NCI-H2227 (cell line): Measurements from ENCODE around the gene ZC3H7B.

Experiments
- DNase-seq: peaks from one replicate; lab custom pipeline; 2025; ENCODE audit not compliant: unreplicated experiment; lab: John Stamatoyannopoulos, UW

Gene ZC3H7B

GRCh38 chr22:41324821-41325528 lies 23.6 kb downstream of the ZC3H7B start:
- no peak for DNase-seq

GRCh38 chr22:41327124-41327523 lies 25.8 kb downstream of the ZC3H7B start:
- DNase-seq = no peak

DNA sequence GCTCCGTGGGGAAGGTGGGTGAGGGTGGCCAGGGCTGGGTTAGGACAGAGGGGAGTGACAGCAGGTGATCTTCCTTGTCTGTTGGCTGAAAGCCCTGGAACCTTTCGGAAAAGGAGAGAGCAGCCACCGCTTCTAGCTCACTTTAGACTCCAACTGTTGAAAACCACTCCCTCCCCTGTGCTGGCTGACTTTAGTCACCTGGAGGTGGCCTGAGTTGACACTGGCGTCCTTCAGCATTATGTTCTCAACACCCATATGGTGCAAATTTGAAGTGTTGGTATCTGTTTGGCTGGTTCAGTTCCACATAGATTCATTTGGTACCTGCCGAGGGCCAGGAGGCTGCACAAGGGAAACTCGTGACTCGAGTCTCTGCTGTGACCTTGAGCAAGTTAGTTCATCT lies 28.8 kb downstream of the ZC3H7B start:
- no peak for DNase-seq

- no peak for DNase-seq
Measured at GRCh38 chr22:41332217-41332939, 31.1 kb downstream of the ZC3H7B start.

GRCh38 chr22:41333806-41334205 lies 32.5 kb downstream of the ZC3H7B start:
- DNase-seq = no peak

DNA sequence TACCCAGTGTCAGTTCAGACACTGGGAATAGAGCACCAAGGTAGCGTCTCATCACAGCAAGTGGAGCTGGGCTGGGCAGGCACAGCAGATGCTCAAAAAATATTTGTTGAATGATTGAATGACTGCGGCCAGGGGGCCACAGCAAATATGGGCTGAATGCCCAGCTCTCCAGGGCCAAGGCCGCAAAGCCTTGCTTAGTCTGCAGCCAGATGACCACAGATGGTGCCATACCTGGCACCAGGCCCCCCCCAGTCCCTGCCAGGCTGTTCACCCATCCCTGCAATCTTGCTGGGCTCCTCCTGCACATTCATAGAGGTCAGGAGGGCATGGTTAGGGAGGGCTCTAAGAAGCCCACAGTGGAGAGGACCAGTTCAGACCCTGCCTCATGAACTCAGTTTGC lies 32.9 kb downstream of the ZC3H7B start:
- no peak for DNase-seq

- no peak for DNase-seq
Measured at GRCh38 chr22:41334951-41335635, 33.8 kb downstream of the ZC3H7B start.

DNA sequence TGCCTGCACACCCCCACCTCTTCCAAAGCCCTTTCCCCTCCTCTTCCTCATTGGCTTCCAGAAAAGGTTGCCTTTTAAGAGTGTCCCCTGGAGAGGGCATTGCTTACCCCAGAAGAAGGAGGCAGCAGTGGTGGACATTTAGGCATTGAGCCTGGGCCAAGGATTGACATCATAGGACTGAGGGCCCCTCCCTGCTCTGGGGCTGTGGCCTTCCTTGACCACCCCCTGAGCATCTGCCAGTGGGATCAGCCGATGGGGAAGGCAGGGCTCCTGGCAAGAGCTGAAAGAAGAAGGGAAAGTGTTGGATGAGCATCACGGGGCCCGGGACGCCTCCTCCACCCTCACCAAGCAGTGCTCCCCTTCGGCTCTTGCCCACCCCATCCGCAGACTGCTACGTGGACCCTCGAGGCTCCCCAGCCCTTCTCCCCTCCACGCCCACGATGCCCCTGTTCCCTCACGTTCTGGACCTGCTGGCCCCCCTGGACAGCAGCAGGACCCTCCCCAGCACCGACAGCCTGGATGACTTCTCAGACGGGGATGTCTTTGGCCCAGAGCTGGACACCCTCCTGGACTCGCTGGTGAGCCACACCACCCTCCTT lies 37.4 kb downstream of the ZC3H7B start:
- no peak for DNase-seq

DNA sequence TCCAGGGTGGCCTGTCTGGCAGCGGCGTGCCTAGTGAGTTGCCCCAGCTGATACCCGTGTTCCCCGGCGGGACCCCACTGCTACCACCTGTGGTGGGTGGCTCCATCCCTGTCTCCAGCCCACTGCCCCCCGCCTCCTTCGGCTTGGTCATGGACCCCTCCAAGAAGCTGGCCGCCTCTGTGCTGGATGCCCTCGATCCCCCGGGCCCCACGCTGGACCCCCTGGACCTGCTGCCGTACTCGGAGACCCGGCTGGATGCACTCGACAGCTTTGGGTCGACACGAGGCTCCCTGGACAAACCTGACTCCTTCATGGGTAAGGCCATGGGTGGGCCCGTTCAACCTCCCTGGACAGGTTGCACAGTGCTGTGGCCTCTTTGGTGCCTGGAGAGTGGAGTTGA lies 38.5 kb downstream of the ZC3H7B start:
- DNase-seq = no peak

- DNase-seq = no peak
Measured at GRCh38 chr22:41340357-41340756, 39.0 kb downstream of the ZC3H7B start.

DNA sequence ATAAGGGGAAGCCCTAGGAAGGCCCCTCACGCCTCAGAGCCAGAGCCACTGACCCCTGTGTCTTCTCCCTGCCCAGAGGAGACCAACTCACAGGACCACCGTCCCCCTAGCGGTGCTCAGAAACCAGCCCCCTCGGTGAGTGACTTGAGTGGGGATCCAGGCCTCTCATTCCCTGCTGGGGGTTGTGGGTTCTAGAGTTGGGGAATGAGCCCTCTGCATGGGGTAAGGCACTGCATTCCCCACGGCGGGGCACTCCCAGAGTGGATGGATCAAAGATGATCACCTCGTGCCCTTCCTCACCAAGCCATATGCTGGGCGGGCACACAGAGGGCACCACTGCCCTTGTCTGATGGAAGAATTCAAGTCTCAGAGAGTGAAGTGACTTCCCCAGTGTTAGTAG lies 39.7 kb downstream of the ZC3H7B start:
- DNase-seq = no peak

DNA sequence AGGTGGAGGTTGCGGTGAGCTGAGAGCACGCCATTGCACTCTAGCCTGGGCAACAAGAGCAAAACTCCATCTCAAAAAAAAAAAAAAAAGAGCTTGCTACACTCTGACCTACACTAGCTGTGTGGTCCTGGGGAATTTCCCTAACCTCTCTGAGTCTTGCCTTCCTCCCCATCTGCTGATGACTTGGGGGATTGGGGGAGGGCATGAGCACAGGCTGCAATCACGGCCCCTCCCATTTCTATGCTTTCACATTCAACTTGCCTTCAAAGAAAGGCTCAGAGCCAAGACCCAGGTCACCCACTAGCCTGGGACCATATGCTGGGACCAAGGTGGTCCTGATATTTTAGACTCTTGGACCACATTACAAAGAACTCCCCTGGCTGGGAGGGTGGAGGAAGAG lies 40.7 kb downstream of the ZC3H7B start:
- DNase-seq = no peak

DNA sequence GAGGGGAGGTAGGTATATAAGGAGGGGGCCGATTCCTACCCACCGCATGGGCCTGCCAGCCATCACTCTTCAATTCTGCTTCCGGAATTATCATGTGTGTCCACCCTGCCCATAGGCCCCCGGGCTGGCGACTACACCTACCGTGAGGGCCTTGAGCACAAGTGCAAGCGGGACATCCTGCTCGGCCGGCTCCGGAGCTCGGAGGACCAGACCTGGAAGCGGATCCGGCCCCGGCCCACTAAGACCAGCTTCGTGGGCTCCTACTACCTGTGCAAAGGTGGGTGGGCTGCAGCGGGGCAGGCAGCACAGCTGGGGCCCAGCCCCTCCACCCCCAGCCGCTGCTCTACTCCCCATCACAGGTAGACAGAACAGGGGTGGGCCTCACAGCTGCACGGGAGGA lies 42.0 kb downstream of the ZC3H7B start:
- no peak for DNase-seq

- DNase-seq = no peak
Measured at GRCh38 chr22:41343717-41344116, 42.4 kb downstream of the ZC3H7B start.

DNA sequence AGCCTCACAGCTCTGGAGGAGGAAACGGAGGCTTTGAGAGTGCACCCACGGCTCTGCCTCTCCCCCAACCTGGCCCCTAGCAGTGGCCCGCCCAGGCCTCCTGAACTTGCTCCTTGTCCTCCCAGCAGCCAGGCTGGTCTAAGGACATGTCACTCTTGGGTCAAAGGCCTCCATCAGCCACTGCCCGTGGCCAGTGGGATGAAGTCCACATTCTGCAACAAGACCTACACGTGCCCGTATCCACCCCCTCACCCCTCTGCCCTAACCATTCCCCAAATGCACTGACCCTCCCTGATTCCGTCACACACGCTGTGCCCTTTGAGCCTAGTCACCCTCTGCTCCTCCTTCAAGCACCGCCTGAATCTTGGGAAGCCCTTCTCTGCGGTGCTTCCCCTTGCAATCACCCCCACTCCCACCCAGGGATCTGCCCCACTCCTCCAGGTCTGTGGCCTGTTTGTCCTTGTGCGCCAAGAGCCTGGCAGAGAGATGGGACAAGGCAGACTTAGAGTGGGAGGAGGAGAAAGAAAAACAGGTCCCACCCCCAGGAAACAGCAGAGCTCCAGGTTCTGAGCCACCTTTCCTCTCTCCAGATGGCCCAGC lies 43.0 kb downstream of the ZC3H7B start:
- DNase-seq = no peak

DNA sequence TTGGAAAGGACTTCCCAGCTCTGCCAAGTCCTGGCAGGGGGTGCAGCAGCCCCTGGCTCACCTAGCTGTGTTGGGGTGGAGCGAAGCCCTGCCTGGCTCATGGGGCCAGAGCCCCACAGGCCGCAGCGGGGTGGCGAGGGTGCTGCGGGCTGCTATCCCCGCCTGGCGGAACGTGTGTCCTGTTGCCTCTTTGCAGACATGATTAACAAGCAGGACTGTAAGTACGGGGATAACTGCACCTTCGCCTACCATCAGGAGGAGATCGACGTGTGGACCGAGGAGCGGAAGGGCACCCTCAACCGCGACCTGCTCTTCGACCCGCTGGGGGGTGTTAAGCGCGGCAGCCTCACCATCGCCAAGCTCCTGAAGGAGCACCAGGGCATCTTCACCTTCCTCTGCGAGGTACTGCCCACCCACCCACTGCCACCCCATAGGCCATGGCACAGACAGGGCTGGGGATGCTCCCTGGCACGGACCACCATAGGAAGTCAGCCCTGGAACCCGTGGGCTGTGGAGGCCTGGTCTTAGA lies 44.5 kb downstream of the ZC3H7B start:
- no peak for DNase-seq

DNA sequence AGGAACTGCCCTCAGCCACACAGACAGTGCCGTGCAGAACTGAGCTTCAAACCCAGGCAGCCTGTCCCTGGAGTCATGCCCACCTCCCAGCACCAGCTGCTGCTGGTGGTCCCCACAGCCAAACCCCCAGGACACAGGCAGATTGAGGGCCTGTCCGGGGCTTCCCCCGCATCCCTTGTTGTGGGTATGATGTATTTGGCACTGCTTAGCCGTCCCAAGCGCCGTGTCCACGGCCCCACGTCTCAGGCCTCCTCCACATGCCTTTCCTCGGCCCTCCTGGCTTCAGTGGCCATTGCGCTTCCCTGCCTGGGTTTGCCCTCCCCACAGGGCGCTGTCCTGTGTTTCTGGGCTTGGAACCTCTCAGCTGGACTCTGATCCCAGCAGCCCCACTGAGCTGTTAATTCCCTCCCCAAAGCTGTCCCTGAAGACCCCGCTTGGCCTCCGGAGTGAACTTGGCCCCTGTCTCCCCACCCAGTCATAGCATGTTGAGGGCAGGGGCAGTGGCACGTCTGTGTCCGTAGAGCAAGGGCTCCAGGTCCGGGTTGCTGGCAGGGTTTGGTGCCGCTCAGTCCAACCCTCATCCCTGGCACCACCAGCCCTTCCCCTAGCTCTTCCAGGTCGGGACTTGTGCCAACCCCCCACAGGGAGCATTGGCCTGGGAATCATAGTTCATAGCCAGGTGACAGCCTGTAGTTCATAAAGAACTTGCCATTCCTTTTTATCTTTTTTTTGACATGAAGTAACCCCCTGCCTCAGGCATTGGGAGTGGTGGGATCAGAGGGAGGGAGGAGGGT lies 45.9 kb downstream of the ZC3H7B start:
- no peak for DNase-seq

GRCh38 chr22:41348964-41349484 lies 47.7 kb downstream of the ZC3H7B start:
- no peak for DNase-seq

DNA sequence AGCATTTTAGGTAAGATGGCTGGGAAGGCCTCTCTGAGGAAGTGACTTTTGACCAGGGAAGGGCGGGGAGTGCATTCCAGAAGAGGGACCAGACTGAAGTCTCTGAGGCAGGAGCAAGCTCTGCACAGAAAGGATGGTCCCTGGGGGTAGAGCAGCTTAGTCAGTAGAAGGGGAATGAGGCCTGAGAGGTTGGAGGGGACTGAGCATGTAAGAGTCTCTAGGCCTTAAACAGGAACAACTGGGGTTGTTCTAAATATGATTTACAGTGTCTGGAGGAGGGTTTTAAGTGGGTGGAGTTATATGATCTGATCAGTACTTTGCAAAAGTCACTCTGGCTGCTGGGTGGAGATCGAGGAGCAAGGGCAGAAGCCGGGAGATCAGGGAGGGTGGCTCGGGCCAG lies 48.8 kb downstream of the ZC3H7B start:
- no peak for DNase-seq

- DNase-seq = no peak
Measured at GRCh38 chr22:41351011-41351410, 49.7 kb downstream of the ZC3H7B start.
